ENCODE results near the gene MLC1.

The MLC1 gene

DNA sequence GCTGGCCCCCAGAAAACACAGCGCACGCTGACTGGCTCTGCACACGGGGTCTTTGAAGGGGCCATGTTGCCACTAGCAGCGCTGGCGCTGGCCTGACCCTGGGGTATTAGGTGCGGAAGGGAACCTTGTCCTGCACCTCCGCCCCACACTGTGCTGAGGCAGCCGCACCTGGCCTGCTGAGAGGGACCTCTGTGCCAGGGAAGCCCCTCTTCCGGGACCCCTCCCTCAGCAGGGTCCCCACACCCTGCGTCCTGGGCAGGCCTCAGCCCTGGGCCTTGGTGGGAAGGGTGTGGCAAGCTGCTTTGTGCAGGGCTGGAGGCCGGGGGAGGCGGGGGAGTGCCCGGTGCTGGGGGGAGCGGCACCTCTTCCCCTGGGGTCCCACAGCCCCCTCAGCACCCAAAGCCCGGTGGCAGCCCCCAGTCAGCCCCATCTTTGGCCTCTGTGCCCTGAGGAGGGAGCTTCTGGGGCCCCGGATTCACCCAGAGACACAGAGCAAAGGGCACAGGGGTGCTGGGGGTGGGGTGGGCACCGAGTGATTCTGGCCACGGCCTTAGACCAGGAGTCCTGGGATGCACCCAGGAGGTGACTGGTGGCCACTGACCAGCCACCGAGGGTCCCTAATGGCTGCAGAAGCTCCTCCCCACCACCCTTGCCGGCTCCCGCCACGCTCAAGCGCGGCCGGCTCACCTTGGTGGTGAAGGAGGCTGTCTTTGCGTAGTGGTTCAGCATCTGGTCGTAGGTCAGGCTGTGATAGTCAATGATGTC is 38.6 kb downstream of the MLC1 start:
- Mint-ChIP-seq H3K9me3 (peaks cover 17% of the 10 kb centered on the region), H3K27me3 (ENCODE audit: low read depth) (peaks cover 22% of the 10 kb centered on the region), H3K27ac (no peak overlapping the region), H3K4me3 (no peak overlapping the region), H3K36me3 (ENCODE audit: low read depth) (no peaks in the 10 kb centered on the region), H3K4me1 (peaks cover 11% of the 10 kb centered on the region)
- TF ChIP-seq, protein P1, sequence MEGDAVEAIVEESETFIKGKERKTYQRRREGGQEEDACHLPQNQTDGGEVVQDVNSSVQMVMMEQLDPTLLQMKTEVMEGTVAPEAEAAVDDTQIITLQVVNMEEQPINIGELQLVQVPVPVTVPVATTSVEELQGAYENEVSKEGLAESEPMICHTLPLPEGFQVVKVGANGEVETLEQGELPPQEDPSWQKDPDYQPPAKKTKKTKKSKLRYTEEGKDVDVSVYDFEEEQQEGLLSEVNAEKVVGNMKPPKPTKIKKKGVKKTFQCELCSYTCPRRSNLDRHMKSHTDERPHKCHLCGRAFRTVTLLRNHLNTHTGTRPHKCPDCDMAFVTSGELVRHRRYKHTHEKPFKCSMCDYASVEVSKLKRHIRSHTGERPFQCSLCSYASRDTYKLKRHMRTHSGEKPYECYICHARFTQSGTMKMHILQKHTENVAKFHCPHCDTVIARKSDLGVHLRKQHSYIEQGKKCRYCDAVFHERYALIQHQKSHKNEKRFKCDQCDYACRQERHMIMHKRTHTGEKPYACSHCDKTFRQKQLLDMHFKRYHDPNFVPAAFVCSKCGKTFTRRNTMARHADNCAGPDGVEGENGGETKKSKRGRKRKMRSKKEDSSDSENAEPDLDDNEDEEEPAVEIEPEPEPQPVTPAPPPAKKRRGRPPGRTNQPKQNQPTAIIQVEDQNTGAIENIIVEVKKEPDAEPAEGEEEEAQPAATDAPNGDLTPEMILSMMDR (IDR thresholded peaks at IDR 0.05; ENCODE audit: unreplicated experiment in 3 of 3): no peak

DNA sequence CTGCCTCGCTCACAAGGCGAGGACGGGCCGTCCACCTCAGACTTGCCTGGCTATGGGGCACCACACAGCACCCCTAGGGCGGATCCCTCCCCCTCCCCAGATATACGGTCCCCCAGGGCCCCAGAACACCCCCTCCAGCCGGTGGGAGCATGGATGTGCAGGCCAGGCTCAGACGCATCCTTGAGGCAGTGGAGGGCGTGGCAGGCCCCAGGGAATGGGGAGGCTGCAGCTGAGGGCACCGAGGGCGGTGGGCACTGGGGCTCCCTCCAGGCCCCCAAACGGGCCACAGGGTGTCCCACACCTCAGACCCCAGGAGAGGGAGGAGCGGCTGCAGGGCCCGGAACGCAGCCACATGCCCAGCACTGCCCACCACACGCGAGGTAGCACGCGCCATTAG is 39.2 kb downstream of the MLC1 start:
- peaks cover 15% of the 10 kb centered on the region for H3K9me3 Mint-ChIP-seq
- no peak overlapping the region for H3K27ac Mint-ChIP-seq
- H3K27me3 Mint-ChIP-seq (ENCODE audit: low read depth): peaks cover 24% of the 10 kb centered on the region
- no peak overlapping the region for H3K4me3 Mint-ChIP-seq
- TF ChIP-seq, protein P1 (IDR thresholded peaks at IDR 0.05; ENCODE audit: unreplicated experiment in 3 of 3): no peak
- H3K36me3 Mint-ChIP-seq (ENCODE audit: low read depth): no peaks in the 10 kb centered on the region
- peaks cover 11% of the 10 kb centered on the region for H3K4me1 Mint-ChIP-seq

DNA sequence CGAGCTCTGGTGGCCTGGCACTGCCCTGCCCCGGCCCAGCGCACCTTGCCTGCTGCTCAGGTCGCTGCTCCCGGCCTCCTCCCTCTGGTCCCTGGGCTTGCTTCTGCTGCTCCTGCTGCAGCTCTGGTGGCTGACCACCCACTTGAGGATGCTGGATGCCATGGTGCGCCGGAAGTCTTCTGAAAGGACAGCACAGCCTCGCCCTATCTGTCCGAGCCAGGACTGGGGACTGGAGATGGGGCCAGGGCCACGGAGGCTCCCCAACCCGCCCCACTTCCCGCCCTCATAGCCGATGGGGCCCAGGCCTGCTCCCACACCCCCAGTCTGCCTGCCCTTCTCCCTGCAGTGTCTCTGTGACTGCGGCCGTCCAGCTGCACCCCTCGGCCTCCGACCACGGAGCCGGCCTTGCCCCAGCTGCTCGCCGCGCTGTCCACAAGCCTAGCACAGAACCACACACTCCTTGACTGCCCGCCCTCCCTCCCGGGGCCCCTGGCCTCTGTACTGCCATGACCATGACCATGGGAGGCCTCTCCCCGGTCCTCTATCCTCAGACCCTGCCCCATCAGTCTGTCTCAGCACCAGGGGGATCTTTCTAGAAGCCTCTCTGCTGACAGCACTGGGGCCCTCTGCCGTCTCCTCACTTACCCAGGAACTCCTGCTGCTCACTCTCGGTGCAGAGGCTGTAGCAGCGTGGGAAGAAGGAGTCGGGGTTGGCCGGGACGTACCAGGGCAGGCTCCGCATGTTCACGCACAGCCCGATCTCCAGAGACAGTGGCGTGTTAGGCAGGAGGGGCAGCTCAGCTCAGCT is 39.8 kb downstream of the MLC1 start:
- peaks cover 16% of the 10 kb centered on the region for H3K9me3 Mint-ChIP-seq

DNA sequence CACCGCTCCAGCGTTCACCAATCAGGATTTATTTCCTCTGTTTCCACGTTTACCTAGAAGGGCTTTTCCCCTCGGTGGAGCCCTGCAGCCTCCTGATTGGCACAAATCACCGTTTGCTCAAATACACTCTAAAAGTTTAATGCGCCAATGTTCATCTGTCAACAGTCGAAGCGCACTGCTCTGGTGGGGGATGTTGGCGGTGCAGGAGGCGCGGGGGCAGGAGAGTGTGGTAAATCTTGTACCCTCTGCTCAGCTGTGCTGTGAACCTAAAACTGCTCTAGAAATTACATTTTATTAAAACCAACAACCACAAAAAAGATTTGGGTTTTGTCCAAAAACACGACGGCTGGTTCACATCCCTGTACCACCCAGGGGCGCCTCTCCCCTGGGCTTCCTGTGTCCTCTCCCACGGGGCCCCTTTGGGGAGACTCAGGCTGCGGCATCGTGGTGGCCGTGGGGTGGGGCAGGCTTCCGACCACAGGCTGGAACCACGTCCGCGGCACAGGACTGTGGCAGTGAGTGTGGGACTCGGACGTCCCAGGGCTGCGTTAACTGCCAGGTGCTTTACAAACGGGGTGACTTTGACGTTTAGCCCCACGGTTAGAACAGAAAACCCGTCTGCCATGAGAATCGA is 40.6 kb downstream of the MLC1 start:
- TF ChIP-seq, protein P1 (IDR thresholded peaks at IDR 0.05; ENCODE audit: unreplicated experiment in 3 of 3): no peak
- H3K9me3 Mint-ChIP-seq: peaks cover 17% of the 10 kb centered on the region
- peaks cover 8% of the 10 kb centered on the region for H3K4me1 Mint-ChIP-seq
- no peaks in the 10 kb centered on the region for H3K36me3 Mint-ChIP-seq (ENCODE audit: low read depth)
- H3K27ac Mint-ChIP-seq: no peak overlapping the region
- H3K27me3 Mint-ChIP-seq (ENCODE audit: low read depth): peaks cover 25% of the 10 kb centered on the region
- no peak overlapping the region for H3K4me3 Mint-ChIP-seq

More for the DNA sequence above, 39.8 kb downstream of the MLC1 start:
- H3K4me1 Mint-ChIP-seq: peaks cover 8% of the 10 kb centered on the region
- TF ChIP-seq, protein P1 (IDR thresholded peaks at IDR 0.05; ENCODE audit: unreplicated experiment in 3 of 3): no peak
- no peak overlapping the region for H3K4me3 Mint-ChIP-seq
- no peak overlapping the region for H3K27ac Mint-ChIP-seq
- no peaks in the 10 kb centered on the region for H3K36me3 Mint-ChIP-seq (ENCODE audit: low read depth)
- H3K27me3 Mint-ChIP-seq (ENCODE audit: low read depth): peaks cover 25% of the 10 kb centered on the region

DNA sequence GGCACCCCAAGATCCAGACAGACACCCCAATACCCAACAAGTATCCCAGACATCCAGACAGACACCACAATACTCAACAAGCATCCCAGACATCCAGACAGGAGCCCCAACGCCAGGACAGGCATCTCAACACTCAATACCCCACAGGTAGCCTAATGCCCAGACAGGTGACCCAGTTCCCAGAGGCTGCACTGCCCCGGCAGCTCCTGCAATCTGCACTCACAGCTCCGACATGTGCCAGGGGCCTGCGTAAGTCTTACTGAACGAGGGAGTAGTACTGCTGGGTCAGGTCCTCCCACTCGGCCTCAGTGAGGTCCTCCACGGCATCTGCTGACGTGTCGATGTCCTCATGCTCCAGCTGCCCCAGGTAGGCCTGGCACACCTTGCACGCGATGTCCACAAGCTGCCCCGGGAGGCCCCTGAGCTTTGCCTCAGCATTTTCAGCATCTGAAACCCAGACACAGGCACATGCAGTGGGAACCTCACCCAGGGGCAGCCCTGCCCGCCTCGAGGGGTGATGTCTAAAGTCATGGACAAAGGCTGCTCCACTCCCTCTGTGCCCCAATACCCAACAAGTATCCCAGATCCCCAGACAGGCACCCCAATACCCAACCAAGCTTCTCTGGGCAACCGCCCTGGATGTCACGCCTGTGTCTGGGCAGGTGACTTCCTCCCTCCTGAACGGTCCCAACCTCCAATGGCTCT is 43.7 kb downstream of the MLC1 start:
- H3K27ac Mint-ChIP-seq: no peak overlapping the region
- H3K4me3 Mint-ChIP-seq: no peak overlapping the region
- H3K36me3 Mint-ChIP-seq (ENCODE audit: low read depth): no peaks in the 10 kb centered on the region
- H3K4me1 Mint-ChIP-seq: no peaks in the 10 kb centered on the region
- peaks cover 24% of the 10 kb centered on the region for H3K9me3 Mint-ChIP-seq
- peaks cover 25% of the 10 kb centered on the region for H3K27me3 Mint-ChIP-seq (ENCODE audit: low read depth)
- TF ChIP-seq, protein P1 (IDR thresholded peaks at IDR 0.05; ENCODE audit: unreplicated experiment in 3 of 3): no peak
